ENCODE results near the gene DENND10.

The DENND10 gene

DNA sequence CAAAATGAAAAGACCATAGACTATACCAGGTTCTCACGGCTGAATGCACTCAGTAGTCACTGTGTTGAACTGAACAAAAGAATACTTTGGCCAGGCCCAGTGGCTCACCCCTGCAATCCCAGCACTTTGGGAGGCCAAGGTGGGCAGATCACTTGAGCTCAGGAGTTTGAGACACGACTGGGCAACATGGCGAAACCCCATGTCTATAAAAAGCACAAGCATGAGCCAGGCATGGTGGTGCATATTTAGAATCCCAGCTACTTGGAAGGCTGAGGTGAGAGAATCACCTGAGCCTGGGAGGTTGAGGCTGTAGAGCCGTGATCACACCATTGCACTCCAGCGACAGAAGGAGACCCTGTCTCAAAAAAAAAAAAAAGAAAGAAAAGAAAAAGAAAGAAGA, 49.1 kb downstream of the DENND10 start:
- TF ChIP-seq, protein P1, sequence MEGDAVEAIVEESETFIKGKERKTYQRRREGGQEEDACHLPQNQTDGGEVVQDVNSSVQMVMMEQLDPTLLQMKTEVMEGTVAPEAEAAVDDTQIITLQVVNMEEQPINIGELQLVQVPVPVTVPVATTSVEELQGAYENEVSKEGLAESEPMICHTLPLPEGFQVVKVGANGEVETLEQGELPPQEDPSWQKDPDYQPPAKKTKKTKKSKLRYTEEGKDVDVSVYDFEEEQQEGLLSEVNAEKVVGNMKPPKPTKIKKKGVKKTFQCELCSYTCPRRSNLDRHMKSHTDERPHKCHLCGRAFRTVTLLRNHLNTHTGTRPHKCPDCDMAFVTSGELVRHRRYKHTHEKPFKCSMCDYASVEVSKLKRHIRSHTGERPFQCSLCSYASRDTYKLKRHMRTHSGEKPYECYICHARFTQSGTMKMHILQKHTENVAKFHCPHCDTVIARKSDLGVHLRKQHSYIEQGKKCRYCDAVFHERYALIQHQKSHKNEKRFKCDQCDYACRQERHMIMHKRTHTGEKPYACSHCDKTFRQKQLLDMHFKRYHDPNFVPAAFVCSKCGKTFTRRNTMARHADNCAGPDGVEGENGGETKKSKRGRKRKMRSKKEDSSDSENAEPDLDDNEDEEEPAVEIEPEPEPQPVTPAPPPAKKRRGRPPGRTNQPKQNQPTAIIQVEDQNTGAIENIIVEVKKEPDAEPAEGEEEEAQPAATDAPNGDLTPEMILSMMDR (conservative IDR thresholded peaks at IDR 0.05), result no peak
- no peak for TF ChIP-seq ZFX (IDR thresholded peaks at IDR 0.05)
- no peak overlapping the region for H3K27ac ChIP-seq

DNA sequence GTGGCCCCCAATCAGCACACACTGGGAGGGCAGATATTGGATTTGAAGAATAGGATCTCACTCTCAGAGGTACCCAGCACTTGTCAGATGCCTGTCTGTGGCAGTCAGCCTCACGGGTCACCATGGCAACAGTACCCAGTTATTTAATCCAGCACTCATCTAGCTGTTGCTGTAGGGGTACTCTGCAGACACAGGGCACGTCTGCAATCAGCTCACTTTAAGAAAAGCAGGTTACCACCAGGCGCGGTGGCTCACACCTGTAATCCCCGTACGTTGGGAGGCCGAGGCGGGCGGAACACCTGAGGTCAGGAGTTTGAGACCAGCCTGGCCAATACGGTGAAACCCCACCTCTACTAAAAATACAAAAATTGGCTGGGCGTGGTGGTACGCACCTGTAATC, 49.7 kb downstream of the DENND10 start:
- TF ChIP-seq ZFX (IDR thresholded peaks at IDR 0.05), result no peak
- TF ChIP-seq, protein P1 (conservative IDR thresholded peaks at IDR 0.05), result no peak

DNA sequence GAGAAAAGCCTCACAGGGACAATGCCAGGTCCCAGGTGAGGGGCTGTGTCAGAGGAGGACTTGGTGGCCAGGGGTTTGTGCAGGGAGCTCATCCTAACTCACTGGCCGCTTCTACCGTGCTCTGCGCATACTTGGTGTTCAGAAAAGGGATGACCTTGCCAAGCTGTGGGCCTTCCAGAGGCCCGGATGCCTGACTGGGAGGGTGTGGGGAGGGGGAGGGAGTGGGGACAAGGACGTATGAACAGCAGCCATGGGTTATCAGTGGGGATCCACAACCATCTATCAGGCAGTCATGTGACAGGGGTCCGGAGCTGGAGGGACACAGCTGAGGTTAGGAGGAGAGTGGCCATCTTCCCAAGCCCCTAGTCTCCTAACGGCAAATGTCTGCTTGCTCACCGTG, 55.4 kb downstream of the DENND10 start:
- H3K27ac ChIP-seq, result no peak overlapping the region
- TF ChIP-seq ZFX (IDR thresholded peaks at IDR 0.05), result no peak
- TF ChIP-seq, protein P1 (conservative IDR thresholded peaks at IDR 0.05), result no peak

More for the DNA sequence above, 49.7 kb downstream of the DENND10 start:
- H3K27ac ChIP-seq, result no peak overlapping the region

DNA sequence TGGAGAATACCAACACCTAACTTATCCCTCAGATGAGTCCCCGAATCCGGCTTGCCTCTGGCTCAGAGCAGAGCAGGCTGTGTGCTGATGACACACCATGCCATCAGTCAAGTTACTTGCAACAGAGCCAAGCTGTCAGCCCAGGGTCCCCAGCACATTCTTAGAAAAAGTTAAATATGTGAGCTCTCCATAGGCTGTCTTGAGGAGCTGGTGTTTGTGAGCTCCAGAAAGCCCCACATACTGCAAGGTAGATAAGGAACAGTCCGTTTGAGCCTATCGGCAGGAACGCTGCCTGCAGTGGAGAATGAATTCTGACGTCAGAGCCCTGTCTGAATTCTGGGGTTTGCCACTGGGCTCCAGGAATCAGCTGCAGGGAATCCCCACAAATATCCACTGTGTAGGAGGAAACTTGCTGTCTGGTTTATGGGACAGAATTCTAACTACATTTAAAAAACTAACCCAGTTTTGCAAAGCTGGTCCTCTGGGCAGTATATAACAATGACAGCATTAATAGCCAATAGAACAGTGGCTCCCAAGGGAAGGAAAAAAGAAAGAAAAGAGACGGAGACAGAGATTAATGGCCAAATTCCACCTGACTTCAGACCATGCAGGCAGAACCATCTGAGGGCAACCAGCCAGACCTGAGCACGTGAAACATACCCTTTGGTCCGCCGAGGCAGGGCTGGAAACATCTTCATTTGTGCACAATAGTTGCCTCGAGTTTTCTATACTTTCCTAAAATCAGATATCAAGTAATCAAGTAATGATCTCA, 58.0 kb downstream of the DENND10 start:
- TF ChIP-seq ZFX (IDR thresholded peaks at IDR 0.05), result no peak
- TF ChIP-seq, protein P1 (conservative IDR thresholded peaks at IDR 0.05), result no peak
- no peak overlapping the region for H3K27ac ChIP-seq

DNA sequence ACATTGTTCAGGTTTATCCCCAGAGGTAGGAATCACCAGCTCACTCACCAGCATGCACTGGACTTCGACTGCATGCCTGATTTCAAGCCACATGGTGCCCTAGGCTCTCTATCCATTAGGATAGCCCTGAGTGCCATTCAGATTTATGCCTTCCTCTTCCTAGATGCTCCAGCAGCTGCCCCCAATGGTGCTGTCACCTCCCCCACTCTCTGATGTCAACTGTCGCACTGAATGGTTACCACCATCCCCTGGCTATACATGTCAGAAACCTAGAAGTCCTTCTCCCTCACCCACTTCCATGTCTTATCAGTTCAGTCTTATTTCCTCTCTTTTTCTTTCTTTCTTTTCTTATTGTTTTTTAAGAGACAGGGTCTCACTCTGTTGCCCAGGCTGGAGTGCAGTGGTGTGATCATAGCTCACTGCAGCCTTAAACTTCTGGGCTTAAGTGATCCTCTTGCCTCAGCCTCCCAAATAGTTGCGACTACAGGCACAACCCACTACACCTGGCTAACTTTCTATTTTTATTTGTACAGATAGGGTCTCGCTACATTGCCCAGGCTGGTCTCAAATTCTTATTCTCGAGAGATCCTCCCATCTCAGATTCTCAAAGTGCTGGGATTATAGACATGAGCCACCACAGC, 58.7 kb downstream of the DENND10 start:
- H3K27ac ChIP-seq, result no peak overlapping the region
- TF ChIP-seq, protein P1 (conservative IDR thresholded peaks at IDR 0.05), result no peak

DNA sequence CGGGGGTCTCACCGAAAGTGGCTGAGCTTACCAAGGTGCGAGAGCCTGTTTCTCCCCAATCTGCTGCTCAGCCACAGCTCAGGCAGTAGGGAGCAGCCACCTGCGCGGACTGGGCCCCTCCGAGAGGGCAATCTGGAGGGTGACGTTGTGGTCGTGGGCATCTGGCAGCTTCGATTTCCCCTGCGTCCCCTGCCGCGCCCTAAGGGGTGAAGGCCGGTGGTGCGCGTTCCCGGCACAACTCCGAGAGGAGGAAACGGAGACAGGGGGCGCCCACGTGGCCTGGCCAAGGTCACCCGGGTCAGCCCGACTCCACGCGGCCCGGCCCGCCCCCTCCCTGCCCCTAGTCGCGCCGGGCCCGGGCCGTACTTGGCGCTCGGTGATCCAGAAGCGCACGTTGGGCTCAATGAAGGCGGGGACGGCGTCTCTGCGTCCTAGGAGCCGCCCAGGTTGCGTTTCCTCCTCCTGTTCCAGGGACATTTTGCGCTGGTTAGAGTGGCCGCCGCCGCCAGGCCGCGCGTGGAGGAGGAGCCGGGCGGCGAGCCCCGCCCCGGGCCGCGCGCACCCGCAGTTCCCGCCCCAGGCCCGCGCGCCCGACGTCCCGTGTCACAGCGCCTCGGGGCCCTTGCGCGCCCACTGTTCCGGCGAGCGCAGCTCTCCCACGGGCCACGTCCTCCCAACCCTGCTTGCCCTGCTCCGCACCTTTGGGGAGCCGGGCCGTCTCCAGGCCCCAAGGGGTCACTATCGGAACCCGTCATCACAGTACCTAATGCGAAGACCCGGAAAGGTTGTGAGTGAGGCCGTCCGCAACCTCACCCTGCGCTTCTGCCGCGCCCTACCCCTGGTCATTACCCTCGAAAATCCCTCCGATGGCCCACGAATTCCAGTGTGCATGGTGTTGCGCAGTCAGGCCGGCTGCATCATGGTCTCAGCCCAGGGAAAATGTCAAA, 61.5 kb downstream of the DENND10 start, which contains the start of gene SFXN4:
Gene SFXN4 (minus strand): TSS at position 544 of the 947 bp plus-strand sequence. CDS start 67 bp downstream, at position 477.
- TF ChIP-seq, protein P1 (conservative IDR thresholded peaks at IDR 0.05), result no peak
- TF ChIP-seq ZFX (IDR thresholded peaks at IDR 0.05), result peak; percentile 83
- peak within 1 kb of the TSS; percentile 96 for H3K27ac ChIP-seq

All from C4-2B (cell line).